Stimulated activated CD4-positive, alpha-beta T cell treated with anti-CD3 and anti-CD28 coated beads, Interleukin-2, amount 100 ng/mL, for 24 hours (primary cell): ENCODE measurements around the gene ACTR3C.
"Not testable (repeated sequence)": the region's sequence is repeated elsewhere in the genome, so short reads cannot be mapped to it uniquely, and the experiment has no call there.

Experiments
- DNase-seq, 2 donors: peaks; one replicate each; pipeline ENCODE4 v3.0.0-alpha.2; 2020

The ACTR3C gene

GRCh38 chr7:150271898-150272297, 51.4 kb downstream of the ACTR3C start:
- DNase-seq: not testable (repeated sequence)

- DNase-seq: not testable (repeated sequence)
Observed at GRCh38 chr7:150270101-150270824, 53.1 kb downstream of the ACTR3C start.

GRCh38 chr7:150268798-150269197, 54.5 kb downstream of the ACTR3C start:
- not testable (repeated sequence) for DNase-seq

- not testable (repeated sequence) for DNase-seq
Observed at GRCh38 chr7:150268287-150268686, 55.1 kb downstream of the ACTR3C start.

GRCh38 chr7:150266953-150267665, 56.2 kb downstream of the ACTR3C start:
- DNase-seq: not testable (repeated sequence)

GRCh38 chr7:150262656-150263055, 60.7 kb downstream of the ACTR3C start:
- DNase-seq: not testable (repeated sequence)

GRCh38 chr7:150247745-150248144, 75.6 kb downstream of the ACTR3C start:
- not testable (repeated sequence) for DNase-seq

GRCh38 chr7:150245208-150245607, 78.1 kb downstream of the ACTR3C start:
- DNase-seq: not testable (repeated sequence)

GRCh38 chr7:150242935-150243334, 80.4 kb downstream of the ACTR3C start:
- DNase-seq: not testable (repeated sequence)

- DNase-seq: not testable (repeated sequence)
Observed at GRCh38 chr7:150225444-150225843, 97.9 kb downstream of the ACTR3C start.

GRCh38 chr7:150222083-150222972, 101.0 kb downstream of the ACTR3C start:
- not testable (repeated sequence) for DNase-seq

GRCh38 chr7:150220673-150221181, 102.6 kb downstream of the ACTR3C start:
- DNase-seq: peak in 1 of 2 donors; percentile 20

- DNase-seq: not testable (repeated sequence)
Observed at GRCh38 chr7:150219941-150220658, 103.2 kb downstream of the ACTR3C start.

- DNase-seq: not testable (repeated sequence)
Observed at GRCh38 chr7:150206848-150207247, 116.5 kb downstream of the ACTR3C start.

- not testable (repeated sequence) for DNase-seq
Observed at GRCh38 chr7:150205866-150206265, 117.5 kb downstream of the ACTR3C start.

- DNase-seq: not testable (repeated sequence)
Observed at GRCh38 chr7:150204577-150204976, 118.8 kb downstream of the ACTR3C start.

- DNase-seq: not testable (repeated sequence)
Observed at GRCh38 chr7:150202894-150203293, 120.5 kb downstream of the ACTR3C start.
